NCI-H128 (cell line): ENCODE results near the gene LOC101059915.
"Not testable (repeated sequence)": the region's sequence is repeated elsewhere in the genome, so short reads cannot be mapped to it uniquely, and the experiment has no call there.

ENCODE experiments used
- DNase-seq: peaks from one replicate; lab custom pipeline; 2025; ENCODE audit not compliant: unreplicated experiment; lab: John Stamatoyannopoulos, UW

Gene LOC101059915

GRCh38 chrX:71638409-71638808, 28.9 kb upstream of the LOC101059915 start:
- DNase-seq = no peak

GRCh38 chrX:71640002-71640401, 27.3 kb upstream of the LOC101059915 start:
- DNase-seq = no peak

GRCh38 chrX:71644406-71644805, 22.9 kb upstream of the LOC101059915 start:
- DNase-seq = not testable (repeated sequence)

- DNase-seq = no peak
Measured at GRCh38 chrX:71650333-71650969, 16.9 kb upstream of the LOC101059915 start.

- DNase-seq = no peak
Measured at GRCh38 chrX:71652405-71652804, 14.9 kb upstream of the LOC101059915 start.

GRCh38 chrX:71653344-71653743, 14.0 kb upstream of the LOC101059915 start:
- DNase-seq = no peak

GRCh38 chrX:71657267-71657666, 10.1 kb upstream of the LOC101059915 start:
- DNase-seq = no peak

GRCh38 chrX:71659342-71659741, 8.0 kb upstream of the LOC101059915 start:
- no peak for DNase-seq

GRCh38 chrX:71659959-71660358, 7.4 kb upstream of the LOC101059915 start:
- no peak for DNase-seq

GRCh38 chrX:71660562-71661416, 6.6 kb upstream of the LOC101059915 start:
- no peak for DNase-seq

- no peak for DNase-seq
Measured at GRCh38 chrX:71661919-71662318, 5.4 kb upstream of the LOC101059915 start.

GRCh38 chrX:71662654-71663053, 4.7 kb upstream of the LOC101059915 start:
- DNase-seq = not testable (repeated sequence)

GRCh38 chrX:71663238-71663637, 4.1 kb upstream of the LOC101059915 start:
- DNase-seq = not testable (repeated sequence)

GRCh38 chrX:71664202-71664601, 3.1 kb upstream of the LOC101059915 start:
- not testable (repeated sequence) for DNase-seq

GRCh38 chrX:71664889-71665491, 2.4 kb upstream of the LOC101059915 start:
- DNase-seq = no peak

GRCh38 chrX:71665747-71666146, 1.6 kb upstream of the LOC101059915 start:
- DNase-seq = no peak

GRCh38 chrX:71666240-71667223, 814 bp upstream of the LOC101059915 start:
- no peak for DNase-seq

GRCh38 chrX:71668248-71668595, 876 bp downstream of the LOC101059915 start:
- DNase-seq = no peak

GRCh38 chrX:71669492-71669891, 2.1 kb downstream of the LOC101059915 start:
- DNase-seq = no peak

GRCh38 chrX:71669947-71670346, 2.6 kb downstream of the LOC101059915 start:
- DNase-seq = not testable (repeated sequence)
